T-helper 1 cell (primary cell): ENCODE results near the gene CATSPERD.

Source experiments
- DNase-seq, 5 donors: peaks; one replicate each; pipeline ENCODE4 v3.0.0-alpha.2; 2012 to 2020
- total RNA-seq, 4 donors: gene quantifications; one replicate each; lab custom pipeline; 2026; lab: John Stamatoyannopoulos, UW

CATSPERD gene, protein sequence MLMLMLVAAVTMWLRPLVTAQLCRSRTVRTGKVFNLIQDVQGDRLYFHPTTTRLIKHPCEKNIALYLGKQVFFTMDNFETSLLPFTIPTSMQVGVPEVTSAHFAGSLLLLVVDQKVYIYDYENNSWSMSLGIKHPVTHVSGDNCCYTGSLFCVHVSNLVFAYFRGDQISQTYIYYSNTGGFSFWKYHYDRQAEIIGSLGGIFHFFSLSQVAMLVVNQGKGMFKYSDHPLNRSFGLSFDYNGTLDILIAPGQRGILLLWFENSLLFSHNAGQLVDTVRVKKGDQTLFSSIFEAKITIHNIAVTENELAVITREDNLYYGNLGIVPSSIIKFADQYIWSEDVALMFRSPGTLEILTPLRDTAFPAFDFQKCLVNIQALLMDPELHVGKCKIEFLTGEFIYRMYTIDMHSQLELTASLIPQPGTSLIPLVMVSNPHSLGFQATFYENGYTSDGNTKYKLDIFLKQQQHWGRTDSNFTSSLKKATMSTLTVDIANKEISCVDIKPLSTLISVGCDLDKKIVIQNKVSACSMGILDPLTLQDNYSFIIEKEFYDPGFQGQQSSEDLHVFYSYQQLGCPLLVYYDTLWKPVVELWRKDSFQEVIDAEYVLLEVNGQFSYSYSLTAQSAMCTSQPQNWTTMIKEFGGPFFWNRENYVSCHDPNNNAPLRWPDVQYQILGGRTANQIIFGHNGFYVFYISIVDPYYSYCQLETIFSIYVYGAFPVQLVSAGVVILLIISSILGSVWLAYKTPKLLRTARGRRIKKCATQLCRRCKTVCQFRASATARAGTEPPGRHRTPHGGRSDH
- 0 to 0.27 (median 0.08) reads per million in 4 donors for total RNA-seq

DNA sequence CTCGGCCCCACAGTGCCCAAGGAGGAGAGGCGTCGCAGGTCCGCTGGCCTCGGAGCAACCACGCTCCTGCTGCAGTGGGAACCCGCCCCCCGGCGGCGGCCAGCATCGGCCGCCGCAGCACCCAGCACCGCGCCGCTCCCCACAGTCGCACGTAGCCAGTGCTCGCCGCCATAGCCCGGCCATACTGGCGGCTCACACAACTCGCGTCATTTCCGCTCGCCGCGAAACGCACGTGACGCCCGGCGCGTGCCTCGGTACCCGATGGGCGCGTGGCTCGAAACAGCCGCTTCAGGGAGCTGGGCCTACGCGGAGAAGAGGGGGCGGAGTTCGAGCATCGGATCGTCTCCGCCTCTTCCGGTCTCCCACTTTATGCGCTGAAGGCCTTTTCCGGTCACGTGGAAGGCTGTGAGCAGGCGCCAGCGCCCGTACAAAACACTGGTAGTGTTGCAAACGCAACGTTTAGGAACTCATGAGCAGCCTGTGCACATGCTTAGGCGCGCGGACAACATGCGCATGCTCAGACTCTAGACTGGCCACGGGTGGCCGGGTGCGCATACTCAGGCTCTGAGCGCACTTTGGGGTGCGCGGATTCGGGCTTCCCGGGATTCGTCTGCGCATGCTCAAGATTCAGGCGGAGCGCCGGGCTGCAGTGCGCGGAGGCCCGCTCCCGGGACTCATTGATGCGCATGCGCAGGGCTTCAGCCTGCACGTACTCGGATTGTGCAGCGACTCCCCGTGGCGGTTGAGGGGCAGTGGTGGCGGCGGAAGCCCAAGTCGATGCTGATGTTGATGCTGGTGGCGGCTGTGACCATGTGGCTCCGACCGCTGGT, at the start of gene CATSPERD, which contains the start of gene LONP1:
Gene CATSPERD, plus strand, starts transcription at position 677 of the 830 bp plus-strand sequence. Its CDS starts 101 bp downstream, at position 778.
Gene LONP1, minus strand, starts transcription at position 186 of the 830 bp plus-strand sequence. Its CDS starts 14 bp downstream, at position 172.
- DNase-seq: peak; percentile 97 to 99 (median 97)

DNA sequence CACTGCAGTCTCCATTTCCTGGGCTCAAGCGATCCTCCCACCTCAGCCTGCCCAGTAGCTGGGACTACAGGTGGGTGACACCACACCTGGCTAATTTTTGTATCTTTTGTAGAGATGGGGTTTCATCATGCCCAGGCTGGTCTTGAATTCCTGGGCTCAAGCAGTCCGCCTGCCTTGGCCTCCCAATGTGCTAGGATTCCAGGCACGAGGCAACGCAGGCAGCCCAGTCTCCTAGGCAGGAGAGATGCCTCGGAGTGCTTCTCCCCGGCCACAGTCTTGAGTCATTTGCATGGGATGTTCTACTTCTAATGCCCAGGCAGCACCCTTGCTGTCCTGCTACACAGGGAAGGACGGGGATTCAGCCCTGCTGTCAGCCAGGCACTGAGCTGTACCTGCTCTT, 48.8 kb upstream of the CATSPERD start:
- no peak for DNase-seq

DNA sequence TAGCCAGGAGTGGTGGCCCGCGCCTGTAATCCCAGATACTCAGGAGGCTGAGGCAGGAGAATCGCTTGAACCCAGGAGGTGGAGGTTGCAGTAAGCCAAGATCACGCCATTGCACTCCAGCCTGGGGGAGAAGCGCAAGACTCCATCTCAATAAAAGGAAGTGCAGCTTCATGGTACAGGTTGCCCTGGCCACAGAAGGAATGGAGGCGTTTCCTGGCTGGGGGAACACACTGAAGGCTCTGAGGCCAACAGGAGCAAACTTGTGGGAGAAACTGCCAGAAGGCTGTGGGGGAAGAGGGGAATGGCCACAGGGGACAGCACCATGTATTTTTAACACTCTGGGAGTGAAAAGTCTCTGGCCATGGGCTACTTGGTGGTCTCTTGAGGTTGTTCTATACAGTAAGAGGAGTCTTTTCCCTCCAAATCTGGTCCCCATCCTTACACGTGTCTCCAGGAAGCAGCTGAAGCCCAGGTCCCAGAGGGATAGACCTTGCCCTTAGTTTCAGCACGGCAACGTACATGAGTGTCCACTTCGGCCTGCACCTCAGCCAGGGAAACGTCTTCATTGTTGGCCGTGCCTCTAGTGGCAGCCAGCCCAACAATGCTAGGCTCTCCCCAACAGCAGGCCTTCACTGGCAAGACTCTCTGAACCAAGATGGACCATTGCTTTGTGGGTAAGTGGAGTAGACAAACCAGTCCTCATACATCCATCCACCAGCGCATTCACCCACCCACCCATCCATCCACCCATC, 47.6 kb upstream of the CATSPERD start:
- no peak for DNase-seq

DNA sequence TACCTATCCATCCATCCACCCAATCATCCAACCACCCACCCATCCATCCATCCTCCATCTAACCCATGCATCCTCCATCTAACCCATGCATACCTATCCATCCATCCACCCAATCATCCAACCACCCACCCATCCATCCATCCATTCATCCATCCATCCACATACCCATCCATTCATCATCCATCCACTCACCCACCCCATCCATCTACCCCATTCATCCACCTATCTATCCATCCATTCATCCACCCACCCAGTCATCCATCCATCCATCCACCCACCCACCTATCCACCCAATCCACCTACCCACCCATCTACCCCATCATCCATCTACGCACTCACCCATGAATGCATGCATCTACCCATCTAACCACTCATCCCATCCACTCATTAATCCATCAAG, 46.7 kb upstream of the CATSPERD start:
- DNase-seq: no peak

DNA sequence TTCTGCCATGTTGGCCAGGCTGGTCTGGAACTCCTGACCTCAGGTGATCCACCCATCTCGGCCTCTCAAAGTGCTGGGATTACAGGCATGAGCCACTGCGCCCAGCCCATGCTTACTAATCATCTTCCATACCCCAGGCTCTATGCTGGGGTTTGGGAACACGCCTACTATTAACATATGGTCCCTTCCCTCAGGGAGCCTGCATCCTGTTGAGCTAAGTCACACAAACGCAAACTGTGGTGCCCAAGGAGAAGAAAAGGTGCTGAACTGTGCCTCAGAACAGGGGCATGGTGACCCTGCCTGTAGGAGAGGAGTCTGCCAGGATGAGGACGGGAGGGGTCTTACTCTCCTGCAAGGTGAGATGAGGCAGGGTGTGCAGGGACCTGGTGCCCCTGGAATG, 45.7 kb upstream of the CATSPERD start:
- DNase-seq: no peak

DNA sequence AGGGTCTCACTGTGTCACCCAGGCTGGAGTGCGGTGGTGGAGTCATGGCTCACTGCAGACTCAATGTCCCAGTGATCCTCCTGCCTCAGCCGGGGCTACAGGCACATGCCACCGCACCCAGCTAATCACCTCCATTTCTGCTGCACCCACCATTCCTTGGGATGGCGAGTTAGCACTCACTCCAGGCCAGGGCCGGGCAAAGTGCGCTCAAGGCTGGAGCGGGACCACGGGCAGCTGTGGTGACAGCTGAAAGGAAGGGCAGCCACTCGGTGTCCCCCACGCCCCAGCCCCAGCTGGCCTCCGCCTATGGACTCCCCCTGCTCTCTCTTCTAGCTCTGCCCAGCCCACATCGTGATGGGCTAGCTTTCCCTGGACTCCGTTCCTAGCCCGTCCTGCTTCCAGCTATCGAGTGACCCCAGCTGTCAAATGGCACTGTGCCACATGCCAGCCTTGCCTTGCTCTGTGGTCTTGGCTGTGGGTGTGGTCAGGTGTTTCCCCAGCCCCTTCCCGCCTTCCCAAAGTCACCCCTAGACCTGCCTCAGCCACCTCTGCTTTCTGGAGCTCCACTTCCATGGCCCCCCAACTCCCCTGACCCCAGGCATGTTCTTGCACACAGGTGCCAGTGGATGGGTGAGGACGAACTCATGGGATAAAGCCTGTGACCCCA, 44.2 kb upstream of the CATSPERD start:
- no peak for DNase-seq

DNA sequence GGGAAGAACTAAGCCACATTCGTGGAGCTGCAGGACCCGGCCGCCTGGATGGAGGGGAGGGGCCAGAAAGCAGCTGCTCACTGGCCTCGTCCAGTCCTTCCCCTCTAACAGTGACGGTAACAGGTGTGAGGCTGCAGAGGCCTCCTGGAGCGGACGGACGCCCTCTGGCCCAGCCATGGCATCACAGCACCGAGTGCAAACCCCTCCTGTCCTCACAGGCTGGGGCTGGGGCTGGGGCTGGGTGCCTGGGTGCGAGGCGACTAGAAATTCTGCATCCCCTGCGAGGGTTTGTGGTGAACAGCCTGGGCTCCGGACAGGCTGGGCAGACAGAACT, 43.7 kb upstream of the CATSPERD start:
- no peak for DNase-seq

DNA sequence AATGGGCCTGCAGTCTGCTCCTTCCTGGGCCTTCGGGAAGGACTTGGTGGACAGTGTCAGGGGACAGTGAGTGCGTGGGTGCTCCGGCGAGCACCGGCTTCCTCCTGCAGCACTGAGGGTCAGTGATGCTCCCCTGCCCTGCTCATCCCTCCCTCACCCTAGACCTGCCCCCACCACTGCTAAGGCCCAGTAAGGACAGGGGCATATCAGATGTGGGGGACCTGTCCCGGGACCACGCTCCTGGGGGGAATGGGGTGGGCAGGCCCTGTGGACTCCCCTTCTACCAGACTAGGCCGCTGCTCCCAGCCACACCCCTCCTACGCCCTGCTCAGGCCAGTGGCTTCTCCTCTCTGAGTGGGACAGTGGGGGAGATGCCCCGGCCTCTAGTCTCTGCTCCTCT, 43.3 kb upstream of the CATSPERD start:
- no peak for DNase-seq

DNA sequence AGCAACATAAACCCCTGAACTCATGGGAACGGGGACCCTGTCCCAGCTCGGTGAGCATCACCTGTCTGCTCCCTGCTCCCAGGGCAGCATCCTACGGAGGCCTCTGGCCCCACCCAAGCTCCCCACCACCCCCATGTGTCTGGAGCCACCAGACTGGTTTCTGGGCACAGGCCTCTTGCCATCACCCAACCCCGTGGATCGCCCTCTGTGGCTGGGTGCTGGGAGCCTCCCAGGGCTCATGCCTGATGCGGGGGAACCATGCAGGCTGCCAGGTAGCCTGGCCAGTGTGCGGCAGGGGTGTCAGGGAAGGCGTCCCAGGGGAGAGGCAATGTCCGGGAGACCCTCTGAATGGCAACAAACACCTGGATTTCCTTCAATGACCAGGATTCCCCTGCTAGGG, 42.9 kb upstream of the CATSPERD start:
- no peak for DNase-seq

DNA sequence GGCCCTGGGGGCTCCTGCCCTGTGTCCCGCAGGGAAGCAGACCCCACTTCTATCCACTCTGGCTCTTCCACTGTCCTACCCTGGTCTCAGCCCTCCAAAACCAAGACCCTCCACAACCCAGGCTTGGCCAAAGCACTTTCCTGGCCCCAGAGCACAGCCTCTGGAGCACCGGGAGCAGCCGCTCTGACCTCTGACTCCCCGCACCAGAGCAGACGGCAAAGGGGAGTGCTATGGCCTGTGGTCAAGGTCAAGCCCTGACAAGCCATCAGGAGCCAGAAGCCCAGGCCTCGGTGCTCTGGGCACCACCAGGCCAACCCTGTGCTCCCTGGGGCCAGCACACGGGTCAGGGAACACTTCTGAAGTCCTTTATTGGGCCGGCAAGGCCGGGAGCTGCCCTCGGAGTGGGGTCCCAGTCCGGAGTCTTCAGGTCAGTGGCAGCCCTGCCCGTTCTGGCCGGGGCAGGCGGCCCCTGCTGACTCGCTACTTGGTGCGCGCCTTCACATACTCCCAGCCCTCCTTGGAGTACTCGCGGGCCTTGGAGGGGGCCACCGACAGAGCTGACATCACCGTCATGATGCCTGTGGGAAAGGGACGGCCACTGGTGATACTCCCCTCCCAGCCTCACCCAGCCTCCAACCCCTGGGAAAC, 42.2 kb upstream of the CATSPERD start:
- no peak for DNase-seq

DNA sequence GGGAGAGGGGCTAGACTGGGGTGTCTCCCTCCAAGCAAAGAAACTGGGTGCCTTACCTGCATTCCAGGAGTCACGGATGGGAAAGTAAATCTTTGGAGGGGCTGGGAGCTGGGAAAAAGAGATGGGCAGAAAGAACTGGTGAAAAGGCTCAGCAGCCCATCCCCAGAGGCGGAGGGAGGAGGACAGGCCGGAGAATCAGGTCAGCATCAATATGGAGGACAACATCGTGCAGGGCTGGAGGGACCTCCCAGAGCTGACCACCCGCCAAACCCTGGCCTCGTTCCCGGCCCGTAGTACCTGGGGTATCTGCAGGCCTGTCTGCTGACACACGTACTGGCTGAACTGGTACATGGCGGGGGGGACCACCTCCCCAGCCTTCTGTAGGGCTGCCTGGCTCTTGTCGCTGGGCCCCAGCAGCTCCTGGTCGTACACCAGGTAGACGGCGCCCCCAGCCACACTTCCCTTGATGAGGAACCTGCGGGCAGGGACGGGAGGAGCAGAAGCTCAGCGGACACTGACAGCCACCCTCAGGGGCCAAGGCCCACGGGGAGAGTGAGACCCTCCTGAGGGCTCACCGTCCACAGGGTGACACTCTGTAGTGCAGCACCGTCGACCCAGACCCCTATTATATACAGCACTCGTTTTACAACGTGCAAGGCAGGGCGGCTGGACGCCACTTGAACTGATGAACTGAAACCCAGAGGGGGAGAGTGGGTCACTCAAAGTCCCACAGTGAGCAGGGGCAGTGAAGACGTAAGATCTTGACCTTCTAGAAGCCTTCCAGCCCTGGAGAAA, 41.0 kb upstream of the CATSPERD start:
- no peak for DNase-seq

DNA sequence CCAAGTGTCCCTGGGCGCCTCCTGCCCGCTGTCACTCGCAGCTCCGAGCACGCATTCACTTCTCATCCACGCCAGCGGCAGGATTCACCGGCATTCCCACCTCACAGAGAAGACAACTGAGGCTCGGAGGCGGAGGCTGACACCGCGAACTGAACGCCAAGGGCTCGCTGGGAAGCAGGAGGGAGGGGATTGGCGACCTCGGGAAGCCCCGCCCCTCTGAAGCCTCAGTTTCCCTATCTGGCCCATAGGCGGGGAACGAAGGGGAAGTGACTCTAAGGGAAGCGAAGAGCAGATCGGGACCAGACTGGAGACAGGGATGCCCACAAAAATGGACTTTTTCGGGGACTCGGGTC, 40.4 kb upstream of the CATSPERD start:
- no peak for DNase-seq

DNA sequence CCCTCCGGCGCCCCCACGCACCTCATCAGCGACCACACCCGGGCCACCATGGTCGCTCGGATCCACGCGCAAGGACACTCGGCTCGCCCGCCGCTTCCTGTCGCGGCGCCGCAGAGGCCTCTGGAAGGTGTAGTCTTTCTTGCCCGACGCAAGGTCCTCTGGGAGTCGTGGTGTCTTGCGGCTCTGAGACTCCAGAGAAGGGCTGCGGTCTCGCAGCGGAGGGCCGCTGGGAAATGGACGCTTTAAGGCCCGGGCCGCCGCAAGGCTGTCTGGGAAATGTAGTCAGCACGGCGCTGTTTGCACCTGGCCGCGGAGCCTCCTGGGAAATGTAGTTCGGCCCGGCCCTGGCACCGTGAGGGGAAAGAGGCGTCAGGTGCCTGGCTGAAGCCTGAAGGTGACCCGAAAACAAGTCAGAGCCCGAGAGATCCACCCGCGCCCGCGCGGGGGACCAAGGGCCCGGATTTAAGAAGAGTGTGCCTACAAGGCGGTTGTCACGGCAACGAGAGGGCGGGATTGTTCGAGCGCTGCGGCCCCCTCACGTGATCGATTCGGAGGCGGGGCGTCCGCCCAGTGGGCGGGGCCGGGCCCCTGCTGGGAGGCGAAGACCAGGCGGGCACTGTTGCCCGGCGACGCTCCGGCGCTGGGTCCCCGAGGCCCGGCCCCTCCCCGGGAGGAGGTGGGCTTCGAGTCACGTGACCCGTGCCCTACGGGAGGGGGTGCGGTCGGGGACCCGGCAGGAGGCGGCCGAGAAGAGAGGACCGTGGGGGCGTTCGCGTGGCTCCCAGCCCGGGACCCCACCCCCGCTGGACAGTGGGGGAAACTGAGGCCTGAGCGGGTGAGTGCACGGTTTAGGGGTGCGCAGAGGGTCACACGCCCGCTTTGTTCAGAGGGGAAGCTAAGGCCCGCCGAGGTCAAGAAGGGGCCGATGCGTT, 39.7 kb upstream of the CATSPERD start, which contains the start of the genes HSD11B1L and MICOS13:
Gene HSD11B1L, plus strand, starts transcription at position 591 of the 932 bp plus-strand sequence. CDS start 3,806 bp downstream, outside the sequence.
Gene MICOS13, minus strand, starts transcription at position 80 of the 932 bp plus-strand sequence. Its CDS starts 30 bp downstream, at position 50.
- DNase-seq: peak; percentile 96 to 99 (median 97)

DNA sequence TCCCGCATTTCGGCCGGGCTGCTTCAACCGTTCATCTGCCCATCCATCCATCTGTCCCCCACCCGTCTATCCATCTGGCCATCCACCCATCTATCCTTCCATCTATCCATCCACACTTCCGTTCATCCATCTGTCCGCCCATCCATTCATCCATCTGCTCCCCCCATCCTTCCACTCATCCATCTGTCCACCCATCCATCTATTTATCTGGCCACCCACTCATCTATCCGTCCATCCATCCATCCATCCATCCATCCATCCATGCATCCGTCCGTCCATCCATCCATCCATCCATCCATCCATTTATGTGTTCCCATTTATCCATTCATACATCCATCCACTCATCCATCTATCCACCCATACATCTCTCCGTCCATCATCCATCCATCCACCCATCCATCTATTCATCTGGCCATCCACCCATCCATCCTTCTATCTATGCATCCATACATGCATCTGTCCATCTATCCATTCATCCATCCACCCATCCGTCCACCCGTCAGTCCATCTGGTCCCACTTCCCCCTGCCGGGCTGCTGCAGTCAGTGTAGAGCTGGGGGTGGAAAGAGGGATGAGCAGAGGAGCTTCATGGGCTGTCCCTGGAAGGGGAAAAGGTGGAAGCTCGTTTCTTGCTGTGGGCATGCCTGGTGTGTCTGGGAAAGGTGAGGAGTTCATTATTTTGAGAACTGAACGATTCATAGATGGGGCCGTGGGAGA, 38.9 kb upstream of the CATSPERD start:
- no peak for DNase-seq

DNA sequence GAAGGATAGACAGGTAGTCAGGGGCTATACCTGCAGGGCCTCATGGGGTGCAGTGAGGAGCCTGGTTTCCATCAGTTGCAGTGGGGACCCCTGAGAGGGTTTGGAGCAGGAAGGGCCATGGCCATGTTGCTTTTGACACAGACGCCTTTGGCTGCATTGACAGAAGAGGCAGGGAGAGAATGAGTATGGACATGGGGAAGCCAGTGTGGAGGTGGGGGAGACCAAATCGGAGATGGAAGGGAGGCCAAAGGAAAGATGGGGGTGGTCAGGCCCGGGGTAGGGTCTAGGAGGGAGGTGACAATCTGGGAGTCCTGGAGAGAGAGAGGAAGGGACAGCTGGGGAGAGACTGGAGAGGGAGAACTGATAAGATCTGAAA, 38.3 kb upstream of the CATSPERD start:
- no peak for DNase-seq

DNA sequence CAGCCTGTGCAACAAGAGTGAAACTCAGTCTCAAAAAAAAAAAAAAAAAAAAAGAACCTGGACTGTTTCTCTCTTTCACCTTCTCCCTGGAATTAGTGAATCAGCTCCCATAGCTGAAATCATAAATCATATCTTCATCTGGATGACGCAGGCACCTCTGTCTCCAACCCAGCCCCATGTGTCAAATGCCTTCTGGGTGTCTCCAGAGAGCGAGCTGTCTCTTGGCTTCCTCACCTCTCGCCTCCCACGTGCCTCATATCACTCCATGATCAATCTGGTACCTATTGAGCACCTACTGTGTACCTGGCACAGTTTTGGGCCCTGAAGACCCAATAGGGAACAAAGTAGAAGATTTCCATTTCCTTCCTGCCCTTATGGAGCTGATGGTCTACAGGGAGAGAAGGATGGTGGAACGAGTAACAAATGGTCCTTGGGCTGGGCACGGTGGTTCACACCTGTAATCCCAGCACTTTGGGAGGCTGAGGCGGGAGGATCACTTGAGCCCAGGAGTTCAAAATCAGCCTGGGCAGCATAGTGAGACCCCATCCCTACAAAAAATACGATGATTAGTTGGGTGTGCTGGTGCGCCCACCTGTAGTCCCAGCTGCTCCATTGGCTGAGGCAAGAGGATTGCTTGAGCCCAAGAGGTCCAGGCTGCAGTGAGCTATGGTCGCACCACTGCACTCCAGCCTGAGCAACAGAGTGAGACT, 37.1 kb upstream of the CATSPERD start:
- no peak for DNase-seq

DNA sequence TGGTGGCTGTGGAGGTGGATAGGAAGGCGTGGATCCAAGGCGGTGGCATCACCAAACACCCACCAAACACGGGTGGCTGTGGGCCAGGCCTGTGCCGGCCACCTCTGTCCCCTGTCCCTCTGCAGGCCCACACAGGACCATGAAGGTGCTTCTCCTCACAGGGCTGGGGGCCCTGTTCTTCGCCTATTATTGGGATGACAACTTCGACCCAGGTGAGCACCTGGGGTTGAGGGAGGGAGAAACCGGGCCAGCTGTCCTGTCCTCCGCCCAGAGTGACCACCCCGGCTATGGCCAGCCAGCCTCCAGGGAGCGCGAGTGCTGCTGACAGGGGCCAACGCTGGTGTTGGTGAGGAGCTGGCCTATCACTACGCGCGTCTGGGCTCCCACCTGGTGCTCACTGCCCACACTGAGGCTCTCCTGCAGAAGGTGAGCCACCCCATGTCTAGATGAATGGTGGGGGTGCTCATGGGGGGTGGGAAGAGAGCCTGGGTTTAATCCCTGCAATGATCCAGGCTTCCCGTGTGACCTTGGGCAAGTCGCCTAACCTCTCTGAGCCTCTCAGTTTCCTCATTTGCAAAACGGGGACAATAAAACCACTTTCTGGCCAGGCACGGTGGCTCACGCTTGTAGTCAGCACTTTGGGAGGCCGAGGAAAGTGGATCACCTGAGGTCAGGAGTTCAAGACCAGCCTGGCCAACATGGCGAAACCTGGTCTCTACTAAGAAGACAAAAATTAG, 35.6 kb upstream of the CATSPERD start:
- no peak for DNase-seq
